NCI-H345 treated with DMSO at 0.1 percent for 48 hours (cell line): ENCODE results near the gene RRBP1.

Experiments
- DNase-seq: peaks from one replicate; lab custom pipeline; 2025; ENCODE audit not compliant: unreplicated experiment; lab: John Stamatoyannopoulos, UW

The RRBP1 gene

GRCh38 chr20:17681726-17682102 lies 328 bp downstream of the RRBP1 start:
- DNase-seq: no peak

- peak; percentile 64 for DNase-seq
Measured at GRCh38 chr20:17680836-17681725, 961 bp downstream of the RRBP1 start.

GRCh38 chr20:17679941-17680835 lies 1.9 kb downstream of the RRBP1 start:
- DNase-seq: no peak

GRCh38 chr20:17678886-17679285 lies 3.2 kb downstream of the RRBP1 start:
- DNase-seq: no peak

GRCh38 chr20:17678295-17678694 lies 3.7 kb downstream of the RRBP1 start:
- no peak for DNase-seq

- no peak for DNase-seq
Measured at GRCh38 chr20:17676942-17677341, 5.1 kb downstream of the RRBP1 start.

GRCh38 chr20:17676378-17676759 lies 5.7 kb downstream of the RRBP1 start:
- DNase-seq: no peak

GRCh38 chr20:17675519-17676377 lies 6.3 kb downstream of the RRBP1 start:
- no peak for DNase-seq

GRCh38 chr20:17674722-17675518 lies 7.1 kb downstream of the RRBP1 start:
- DNase-seq: no peak

GRCh38 chr20:17673084-17673483 lies 9.0 kb downstream of the RRBP1 start:
- no peak for DNase-seq

- no peak for DNase-seq
Measured at GRCh38 chr20:17671565-17671964, 10.5 kb downstream of the RRBP1 start.

GRCh38 chr20:17671011-17671410 lies 11.0 kb downstream of the RRBP1 start:
- no peak for DNase-seq

- no peak for DNase-seq
Measured at GRCh38 chr20:17669306-17669931, 12.6 kb downstream of the RRBP1 start.

- DNase-seq: no peak
Measured at GRCh38 chr20:17668432-17668831, 13.6 kb downstream of the RRBP1 start.

GRCh38 chr20:17667445-17667844 lies 14.6 kb downstream of the RRBP1 start:
- no peak for DNase-seq

GRCh38 chr20:17666481-17666880 lies 15.6 kb downstream of the RRBP1 start:
- DNase-seq: no peak

GRCh38 chr20:17665756-17666155 lies 16.3 kb downstream of the RRBP1 start:
- no peak for DNase-seq

GRCh38 chr20:17664025-17664633 lies 17.9 kb downstream of the RRBP1 start:
- DNase-seq: no peak

GRCh38 chr20:17663486-17663885 lies 18.6 kb downstream of the RRBP1 start:
- no peak for DNase-seq
